Stimulated activated CD8-positive, alpha-beta memory T cell treated with anti-CD3 and anti-CD28 coated beads, Interleukin-15, amount 100 ng/mL, for 1 hour (primary cell): ENCODE results near the gene ADCY5.
"Not testable (repeated sequence)": the region's sequence is repeated elsewhere in the genome, so short reads cannot be mapped to it uniquely, and the experiment has no call there.

ENCODE experiments used
- DNase-seq: peaks from one replicate; pipeline ENCODE4 v3.0.0-alpha.2; 2020; ENCODE audit warnings: low read depth

Gene ADCY5

GRCh38 chr3:123448536-123449101 is at the start of gene ADCY5:
Gene ADCY5, minus strand, starts transcription at chr3:123449090. Its CDS starts 545 bp downstream, at chr3:123448545.
- no peak for DNase-seq

- no peak for DNase-seq
These were observed 45.0 kb upstream of the ADCY5 start for GRCh38 chr3:123493912-123494311.

- DNase-seq: no peak
These were observed 43.2 kb upstream of the ADCY5 start for GRCh38 chr3:123491966-123492587.

- peak; percentile 5 for DNase-seq
These were observed 40.6 kb upstream of the ADCY5 start for GRCh38 chr3:123489400-123490004.

GRCh38 chr3:123488645-123489347 is 39.9 kb upstream of the ADCY5 start:
- no peak for DNase-seq

GRCh38 chr3:123487063-123487462 is 38.2 kb upstream of the ADCY5 start:
- not testable (repeated sequence) for DNase-seq

- DNase-seq: no peak
These were observed 37.6 kb upstream of the ADCY5 start for GRCh38 chr3:123486460-123486859.

- DNase-seq: no peak
These were observed 36.7 kb upstream of the ADCY5 start for GRCh38 chr3:123485551-123485950.

GRCh38 chr3:123483146-123483545 is 34.3 kb upstream of the ADCY5 start:
- no peak for DNase-seq

- DNase-seq: no peak
These were observed 33.0 kb upstream of the ADCY5 start for GRCh38 chr3:123481722-123482457.

- DNase-seq: no peak
These were observed 32.2 kb upstream of the ADCY5 start for GRCh38 chr3:123481071-123481470.

- DNase-seq: no peak
These were observed 31.5 kb upstream of the ADCY5 start for GRCh38 chr3:123480428-123480827.

- DNase-seq: no peak
These were observed 31.0 kb upstream of the ADCY5 start for GRCh38 chr3:123479891-123480290.

- DNase-seq: no peak
These were observed 29.4 kb upstream of the ADCY5 start for GRCh38 chr3:123478314-123478713.

- DNase-seq: no peak
These were observed 28.3 kb upstream of the ADCY5 start for GRCh38 chr3:123476967-123477750.

- DNase-seq: no peak
These were observed 26.9 kb upstream of the ADCY5 start for GRCh38 chr3:123475786-123476185.

- DNase-seq: no peak
These were observed 22.2 kb upstream of the ADCY5 start for GRCh38 chr3:123471106-123471505.

GRCh38 chr3:123469323-123469995 is 20.6 kb upstream of the ADCY5 start:
- no peak for DNase-seq

GRCh38 chr3:123467046-123467445 is 18.2 kb upstream of the ADCY5 start:
- no peak for DNase-seq

GRCh38 chr3:123464211-123464610 is 15.3 kb upstream of the ADCY5 start:
- DNase-seq: no peak

- DNase-seq: no peak
These were observed 11.0 kb upstream of the ADCY5 start for GRCh38 chr3:123459862-123460261.
